HFF-Myc (cell line): ENCODE measurements around the gene MYPN.
A peak's percentile ranks its signal among the peaks of the same experiment; 100 is the strongest.

Experiments
- DNase-seq: peaks from one replicate; pipeline ENCODE4 v3.0.0-alpha.2; 2011; ENCODE audit warnings: low read depth; ENCODE audit errors: extremely low read depth
- H3K4me3 ChIP-seq: replicated peaks from 2 replicates; pipeline ENCODE4 v1.5.1; 2011; ENCODE audit warnings: low read depth, mild to moderate bottlenecking, control low read depth, low read length
- CTCF ChIP-seq: IDR thresholded peaks from 2 replicates; pipeline ENCODE4 v1.5.1; 2012; ENCODE audit warnings: mild to moderate bottlenecking, low read depth, low read length, control low read depth; ENCODE audit errors: missing control alignments

Gene MYPN

GRCh38 chr10:68137171-68137570, 27.9 kb downstream of the MYPN start:
- no peak for TF ChIP-seq CTCF
- peak; percentile 49 for DNase-seq

GRCh38 chr10:68138526-68138925, 29.2 kb downstream of the MYPN start:
- no peak for DNase-seq
- H3K4me3 ChIP-seq, result no peak overlapping the region
- no peak for TF ChIP-seq CTCF

More at GRCh38 chr10:68137171-68137570, 27.9 kb downstream of the MYPN start:
- no peak overlapping the region for H3K4me3 ChIP-seq

GRCh38 chr10:68139448-68140272, 30.4 kb downstream of the MYPN start:
- TF ChIP-seq CTCF, result no peak
- H3K4me3 ChIP-seq, result no peak overlapping the region
- DNase-seq, result peak; percentile 82

GRCh38 chr10:68142761-68143160, 33.5 kb downstream of the MYPN start:
- no peak overlapping the region for H3K4me3 ChIP-seq
- DNase-seq, result no peak
- no peak for TF ChIP-seq CTCF

- peak; percentile 51 for DNase-seq
- no peak overlapping the region for H3K4me3 ChIP-seq
- TF ChIP-seq CTCF, result no peak
These were observed 35.4 kb downstream of the MYPN start for GRCh38 chr10:68144709-68145108.

- no peak for DNase-seq
- no peak overlapping the region for H3K4me3 ChIP-seq
- no peak for TF ChIP-seq CTCF
These were observed 36.4 kb downstream of the MYPN start for GRCh38 chr10:68145705-68146104.
